ENCODE results near the gene FBXL17.
"Not testable (repeated sequence)": the region's sequence is repeated elsewhere in the genome, so short reads cannot be mapped to it uniquely, and the experiment has no call there.

Gene FBXL17

DNA sequence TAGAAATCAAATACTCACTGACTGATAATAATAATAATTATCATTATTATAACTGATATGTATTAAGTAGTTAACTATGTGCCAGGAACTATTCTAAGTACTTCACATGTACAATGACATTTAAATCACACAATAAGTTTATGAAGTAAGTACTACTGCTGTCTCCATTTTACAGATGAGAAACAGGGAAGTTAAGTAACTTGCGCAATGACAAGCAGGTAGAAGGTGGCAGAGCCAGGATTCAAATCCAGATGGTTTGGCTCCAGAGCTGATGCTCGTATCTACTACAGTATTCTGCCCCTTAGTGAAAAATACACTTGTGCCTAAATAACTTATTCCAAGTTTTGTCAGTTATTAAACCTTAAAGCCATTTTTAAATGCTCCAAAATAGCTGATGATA, 217.3 kb downstream of the FBXL17 start:
- DNase-seq (ENCODE audit: low read depth in 2 of 2): no peak

DNA sequence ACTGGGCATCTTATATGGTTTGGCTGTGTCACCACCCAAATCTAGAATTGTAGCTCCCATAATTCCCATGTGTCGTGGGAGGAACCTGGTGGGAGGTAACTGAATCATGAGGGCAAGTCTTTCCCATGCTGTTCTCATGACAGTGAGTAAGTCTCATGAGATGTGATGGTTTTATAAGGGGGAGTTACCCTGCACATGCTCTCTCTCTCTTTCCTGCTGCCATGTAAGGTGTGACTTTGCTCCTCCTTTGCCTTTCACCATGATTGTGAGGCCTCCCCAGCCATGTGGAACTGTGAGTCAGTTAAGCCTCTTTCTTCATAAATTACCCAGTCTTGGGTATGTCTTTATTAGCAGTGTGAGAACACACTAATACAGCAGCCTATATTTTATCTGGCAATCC, 229.0 kb downstream of the FBXL17 start:
- DNase-seq (ENCODE audit: low read depth in 2 of 2): not testable (repeated sequence)

DNA sequence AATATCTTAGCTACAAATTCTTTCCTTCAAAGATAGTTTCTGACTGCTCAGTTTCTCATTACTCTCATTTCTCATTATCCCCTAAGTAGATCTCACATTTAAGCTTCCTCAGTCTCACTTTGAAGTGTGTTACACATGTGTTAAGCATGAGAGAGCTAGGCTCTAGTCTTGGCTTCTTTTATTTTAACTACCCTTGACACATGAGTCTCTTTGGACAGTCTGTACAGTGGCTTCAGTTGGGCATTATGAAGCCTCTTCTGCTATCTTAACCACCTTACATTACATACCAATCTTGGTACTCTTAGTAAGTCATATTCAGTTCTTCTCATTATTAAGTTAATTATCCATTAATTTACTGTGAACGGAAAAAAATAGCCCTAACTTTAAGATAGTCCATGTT, 232.5 kb downstream of the FBXL17 start:
- no peak for DNase-seq (ENCODE audit: low read depth in 2 of 2)

DNA sequence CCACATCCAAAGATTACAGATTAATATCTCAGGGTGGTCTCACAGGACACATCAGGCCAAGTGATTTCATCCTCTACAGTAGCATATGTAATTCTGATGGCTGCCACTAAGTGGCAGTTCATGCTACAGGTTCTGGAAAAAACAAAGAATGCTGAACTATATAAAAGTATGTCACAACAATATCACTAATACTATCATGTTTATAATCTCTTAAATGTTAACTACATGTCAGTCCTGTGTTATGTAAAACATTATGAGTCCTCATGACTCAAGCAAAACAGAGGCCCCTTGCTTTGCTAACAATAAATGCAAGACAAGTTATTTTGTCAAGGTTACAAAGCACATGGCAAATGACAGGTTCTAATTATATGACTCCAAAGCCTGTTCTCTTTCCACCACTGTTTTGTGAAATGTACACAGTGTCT, 233.2 kb downstream of the FBXL17 start:
- DNase-seq (ENCODE audit: low read depth in 2 of 2): no peak

DNA sequence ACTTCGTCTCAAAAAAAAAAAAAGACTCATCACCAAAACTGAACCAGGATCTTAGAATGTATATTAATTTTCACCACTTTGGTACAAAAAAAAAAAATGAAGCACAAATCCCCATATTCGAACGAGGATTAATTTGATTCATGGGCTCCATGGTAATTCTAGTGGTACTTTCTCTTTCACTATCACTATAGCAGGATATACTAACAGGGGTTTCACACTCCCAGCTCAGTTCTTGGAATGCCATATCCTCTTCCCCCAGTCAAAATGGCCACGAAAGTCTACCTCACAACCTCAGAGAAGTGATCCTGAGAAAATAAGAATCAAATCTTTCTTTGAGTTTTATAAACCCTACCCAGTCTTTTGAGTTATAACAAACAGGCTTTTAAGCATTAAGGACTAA, 235.7 kb downstream of the FBXL17 start:
- DNase-seq (ENCODE audit: low read depth in 2 of 2): no peak

DNA sequence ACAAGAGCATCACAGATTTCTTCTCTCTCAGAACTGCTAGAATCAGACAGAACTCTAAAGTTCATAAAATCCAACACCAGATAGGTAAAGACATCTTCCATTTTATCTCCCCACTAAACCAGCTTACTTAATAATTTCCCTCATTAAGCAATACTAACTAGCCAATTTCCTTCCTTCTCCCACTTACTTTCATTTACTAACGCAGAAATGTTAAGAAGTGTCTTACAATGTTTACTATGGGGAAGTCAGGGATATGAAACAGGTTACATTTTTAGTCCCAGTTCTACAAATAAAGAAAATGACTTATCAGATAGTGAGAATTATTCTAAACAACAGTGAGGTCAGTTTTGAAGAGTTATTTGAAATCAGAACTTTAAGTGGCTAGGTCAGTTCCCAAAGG, 236.5 kb downstream of the FBXL17 start:
- no peak for DNase-seq (ENCODE audit: low read depth in 2 of 2)

DNA sequence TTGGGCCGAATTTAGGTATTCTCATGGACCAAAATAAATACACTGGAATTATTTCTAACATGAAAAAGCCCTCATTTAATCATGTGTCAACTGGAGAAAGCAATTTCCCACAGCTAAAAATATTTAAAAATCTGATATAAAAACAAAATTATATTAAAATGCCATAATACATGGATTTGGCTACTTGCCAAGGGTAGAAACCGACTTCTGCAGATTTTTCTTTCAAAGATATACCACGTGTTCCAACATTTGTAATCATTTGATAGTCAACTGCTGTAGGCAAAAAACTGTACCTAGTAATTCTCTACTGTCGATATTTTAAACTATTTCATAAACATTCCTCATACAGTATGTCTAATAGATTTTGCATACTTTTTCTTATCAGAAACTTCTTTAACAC, 237.6 kb downstream of the FBXL17 start:
- DNase-seq (ENCODE audit: low read depth in 2 of 2): no peak

DNA sequence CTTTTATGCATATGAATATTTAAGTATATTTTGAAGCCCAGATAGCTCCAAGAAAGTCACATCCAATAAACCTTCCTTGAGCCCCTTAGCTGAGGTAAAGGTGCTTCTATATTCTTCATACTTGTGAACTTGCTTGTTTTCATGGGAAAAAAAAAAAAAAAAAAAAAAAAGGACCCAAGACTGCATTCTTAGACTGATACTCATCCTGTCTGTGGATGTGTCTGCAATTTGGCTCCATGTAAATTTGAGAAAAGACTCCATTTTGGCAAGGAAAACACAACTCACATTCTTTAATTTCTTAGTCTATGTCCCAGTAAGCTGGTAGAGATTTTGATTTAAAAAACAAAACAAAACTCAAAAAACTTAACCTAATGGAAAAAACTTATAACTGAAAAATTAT, 238.3 kb downstream of the FBXL17 start:
- DNase-seq (ENCODE audit: low read depth in 2 of 2): no peak

DNA sequence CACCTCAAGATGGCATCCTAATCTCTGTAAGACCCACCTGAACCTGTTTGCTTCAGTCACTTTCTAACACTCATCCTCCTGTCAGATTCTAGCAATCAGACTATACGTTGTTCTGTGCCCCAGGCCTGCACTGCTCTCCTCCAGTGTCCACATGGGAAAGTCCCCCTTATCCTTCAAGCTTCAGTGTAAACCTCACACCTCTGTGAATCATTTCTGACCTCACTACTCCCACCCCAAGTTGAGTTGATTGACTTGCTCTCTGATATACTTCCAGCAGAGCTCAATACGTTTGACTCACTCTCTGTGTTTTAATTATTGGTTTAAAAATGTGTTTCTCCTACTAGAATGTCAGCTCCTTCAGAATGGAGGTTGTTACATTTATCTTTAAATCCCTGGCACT, 240.2 kb downstream of the FBXL17 start:
- no peak for DNase-seq (ENCODE audit: low read depth in 2 of 2)

DNA sequence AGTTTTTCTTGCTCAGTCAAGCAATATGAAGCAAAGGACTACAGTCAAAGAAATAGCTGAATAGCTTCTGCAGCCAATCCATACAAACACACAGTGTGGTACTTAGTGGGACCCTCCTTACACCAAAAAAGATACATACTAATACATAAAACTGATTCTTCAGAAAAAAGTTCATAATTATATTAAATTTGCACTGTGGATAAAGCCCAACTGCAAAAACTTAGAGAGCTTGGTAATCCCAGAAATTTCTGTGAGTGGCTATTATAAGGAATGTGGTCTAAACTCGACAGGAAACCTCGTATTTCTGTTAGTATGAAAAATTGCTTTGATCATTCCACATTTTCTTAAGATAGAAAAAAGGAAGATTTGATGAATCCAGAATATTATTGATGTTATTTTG, 245.4 kb downstream of the FBXL17 start:
- no peak for DNase-seq (ENCODE audit: low read depth in 2 of 2)

DNA sequence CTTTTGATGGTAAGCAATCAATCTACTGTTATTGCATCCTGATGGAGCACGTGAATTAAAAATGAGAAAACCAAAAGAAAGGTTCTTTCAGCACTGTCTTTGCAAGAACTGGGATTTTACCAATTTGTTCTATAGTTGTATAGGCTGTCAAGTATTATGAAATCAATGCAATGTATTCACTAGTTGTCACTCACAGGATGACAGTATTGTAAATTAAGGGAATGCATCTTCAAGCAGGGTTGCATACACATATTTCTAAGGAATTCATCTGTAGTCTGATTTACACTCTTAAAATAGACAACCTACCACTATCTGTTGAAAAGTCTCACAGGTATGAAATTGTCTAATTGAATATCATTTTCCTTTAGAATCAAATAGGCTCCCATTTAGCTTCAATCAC, 252.8 kb downstream of the FBXL17 start:
- no peak for DNase-seq (ENCODE audit: low read depth in 2 of 2)

DNA sequence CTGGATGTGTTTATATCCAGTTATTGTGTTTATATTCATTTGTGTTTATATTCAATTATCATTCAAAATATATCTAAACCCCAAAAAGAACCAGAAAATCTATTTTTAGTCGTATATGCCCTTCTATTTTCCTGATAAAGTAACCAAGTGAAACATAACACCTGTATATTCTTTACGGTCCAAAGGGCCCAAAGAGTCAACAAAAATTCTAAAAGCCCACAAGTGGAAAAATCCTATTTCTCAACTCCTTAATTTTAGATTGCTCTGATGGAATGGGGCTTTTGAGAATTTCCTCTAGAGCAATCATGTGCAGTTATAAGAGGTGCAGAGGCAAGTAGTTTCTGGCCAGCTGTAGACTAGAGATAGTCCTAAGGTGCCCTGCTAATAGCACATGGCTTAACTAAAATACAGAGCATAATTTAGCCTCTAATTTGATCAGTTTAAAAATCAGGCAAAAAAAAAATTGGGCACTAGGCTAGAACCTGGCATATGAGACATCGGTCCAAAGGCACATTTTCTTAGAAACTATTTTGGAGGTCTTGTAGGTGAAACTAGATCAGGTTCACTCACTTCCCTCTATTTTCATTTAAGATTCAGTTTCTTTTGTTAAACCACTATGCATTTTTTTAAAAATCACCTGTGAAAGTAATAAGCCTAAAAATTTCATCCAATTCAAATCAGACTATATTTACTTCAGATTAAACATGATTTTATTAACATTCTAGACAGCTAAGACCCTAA, 256.0 kb downstream of the FBXL17 start:
- DNase-seq (ENCODE audit: low read depth in 2 of 2): no peak

DNA sequence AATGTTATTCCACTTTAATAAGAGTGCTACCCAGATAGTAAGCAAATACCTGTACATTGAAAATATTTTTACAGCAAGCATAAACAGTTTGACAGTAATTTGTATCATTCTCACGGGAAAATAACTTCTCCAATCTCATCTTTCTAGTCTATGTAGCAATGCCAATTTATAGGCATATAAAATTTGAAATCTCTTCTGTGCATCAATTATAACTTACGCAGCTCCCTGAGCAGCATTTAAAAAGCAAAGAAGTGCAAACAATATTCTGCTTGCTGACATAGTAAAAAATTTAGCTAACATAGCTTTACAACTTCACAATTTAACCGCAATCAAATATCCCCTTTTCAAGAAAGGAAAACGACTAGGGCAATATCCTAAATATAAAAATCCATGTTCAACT, 257.3 kb downstream of the FBXL17 start:
- DNase-seq (ENCODE audit: low read depth in 2 of 2): no peak

DNA sequence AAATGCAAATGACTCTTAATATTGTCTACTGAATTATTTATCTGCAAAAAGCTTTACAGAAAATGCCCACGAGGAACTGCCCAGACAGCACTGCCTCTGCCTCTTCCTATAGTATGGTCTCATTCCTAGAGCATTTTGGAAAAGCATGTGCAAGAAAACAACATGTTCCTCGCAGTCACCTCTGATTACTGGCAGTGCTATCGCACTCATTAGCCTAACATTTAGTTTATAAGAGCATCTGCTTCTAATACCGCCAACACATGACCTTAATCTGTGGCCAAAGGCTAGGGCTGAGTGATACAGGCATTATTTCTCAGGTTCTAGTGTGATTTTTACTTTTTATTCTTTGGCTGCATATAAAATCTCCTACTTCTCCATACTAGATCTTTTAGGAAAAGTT, 259.2 kb downstream of the FBXL17 start:
- DNase-seq (ENCODE audit: low read depth in 2 of 2): no peak

DNA sequence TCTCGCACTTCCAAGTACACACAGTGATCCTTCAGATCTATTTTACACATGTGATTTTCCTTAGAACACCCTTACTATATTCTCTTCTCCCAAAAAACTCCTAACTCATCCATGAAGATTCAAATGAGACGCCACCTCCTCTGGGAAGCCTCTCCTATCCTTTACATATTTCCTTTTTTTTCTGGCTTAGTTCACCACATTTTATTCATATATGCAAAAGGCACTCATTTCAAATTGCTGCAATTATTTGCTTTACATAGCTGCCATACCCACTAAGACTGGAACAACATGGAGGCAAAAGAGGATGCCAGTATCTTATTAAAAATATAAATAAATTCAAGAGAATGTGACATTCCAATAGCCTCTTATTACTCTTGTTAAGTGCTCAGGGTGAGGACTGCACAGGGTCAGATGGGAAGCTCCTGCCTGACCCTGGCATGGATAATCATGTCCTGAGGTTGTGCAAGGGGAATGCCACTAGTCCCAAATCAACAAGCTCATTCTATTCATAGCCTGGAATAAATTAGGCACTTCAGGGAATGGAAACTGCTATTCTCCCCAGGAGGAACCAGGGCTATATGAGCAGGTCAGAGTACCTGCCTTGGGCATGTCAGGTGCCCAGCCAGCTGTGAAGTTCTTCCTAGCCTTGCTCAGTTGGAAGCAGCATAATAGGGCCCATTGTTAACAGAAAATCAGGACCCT, 262.9 kb downstream of the FBXL17 start:
- no peak for DNase-seq (ENCODE audit: low read depth in 2 of 2)

DNA sequence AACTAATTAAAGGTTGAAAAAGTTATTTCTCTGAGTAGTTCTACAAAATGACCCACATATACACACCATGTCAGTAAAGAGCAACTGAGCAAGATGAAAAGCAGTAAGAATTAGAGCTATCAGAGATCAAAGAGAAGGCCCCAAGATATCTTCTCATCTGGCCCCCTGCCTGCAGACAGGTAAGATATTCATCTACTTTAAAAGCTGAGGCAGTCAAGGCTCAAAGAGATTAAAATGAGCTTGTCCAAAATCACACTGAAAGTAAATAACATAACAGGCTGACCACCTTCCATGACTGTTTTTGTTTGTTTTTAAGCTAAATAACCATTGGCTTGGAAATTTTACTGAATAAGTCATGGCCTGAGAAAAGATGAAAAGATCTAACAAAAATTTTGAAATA, 266.2 kb downstream of the FBXL17 start:
- DNase-seq (ENCODE audit: low read depth in 2 of 2): no peak

DNA sequence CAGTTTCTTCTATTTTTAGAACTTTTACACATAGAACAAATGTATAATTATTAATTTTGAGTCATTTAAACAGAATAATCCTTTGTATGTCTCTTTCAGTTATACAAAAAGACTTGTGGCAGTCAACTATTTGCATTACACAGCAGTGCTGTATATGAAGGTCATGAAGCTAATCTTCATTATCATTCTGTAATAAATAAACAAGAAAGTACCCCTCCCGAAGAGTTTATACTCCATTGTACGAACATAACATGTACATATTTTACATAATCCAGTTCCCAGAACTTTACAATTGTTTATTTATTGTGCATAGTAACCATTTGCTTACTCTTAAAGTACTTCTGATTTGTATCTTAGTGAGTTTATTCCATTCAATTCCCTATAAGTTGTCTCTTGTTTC, 267.9 kb downstream of the FBXL17 start:
- no peak for DNase-seq (ENCODE audit: low read depth in 2 of 2)

DNA sequence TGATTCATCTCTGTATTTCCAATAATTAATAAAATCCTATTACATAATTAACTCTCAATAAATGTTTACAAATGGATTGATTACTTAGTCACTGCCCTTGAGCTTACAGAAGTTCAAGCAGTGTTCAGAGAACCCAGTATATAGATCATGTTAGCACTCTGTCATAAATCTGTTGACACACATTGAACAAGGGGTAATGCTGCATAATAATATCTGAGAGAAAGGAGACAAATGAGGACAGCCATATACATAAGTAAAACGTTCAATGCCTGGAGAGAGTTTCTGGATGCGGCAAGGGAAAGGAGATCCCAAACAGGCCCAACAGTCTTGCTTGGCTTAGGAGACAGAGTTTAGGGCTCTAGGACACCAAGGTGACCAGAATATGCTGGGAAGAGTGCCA, 270.2 kb downstream of the FBXL17 start:
- no peak for DNase-seq (ENCODE audit: low read depth in 2 of 2)

DNA sequence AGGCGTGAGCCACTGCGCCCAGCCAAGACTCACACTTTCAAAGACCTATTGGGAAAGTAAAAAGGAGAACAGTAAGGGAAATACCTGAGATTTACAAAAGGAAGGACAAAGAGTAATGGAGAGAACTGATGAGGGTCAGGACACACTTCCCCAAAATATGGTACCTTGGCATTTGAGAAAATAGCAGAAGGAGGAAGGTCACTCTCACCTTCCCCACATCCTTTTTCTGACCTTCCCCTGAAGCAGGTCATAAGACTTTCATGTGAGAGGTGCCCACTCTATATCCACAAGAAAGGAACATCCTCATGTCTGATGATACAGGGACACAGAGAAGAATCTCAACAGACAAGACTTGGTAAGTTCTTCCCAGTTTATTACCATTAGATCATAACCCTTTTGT, 272.8 kb downstream of the FBXL17 start:
- DNase-seq (ENCODE audit: low read depth in 2 of 2): no peak

DNA sequence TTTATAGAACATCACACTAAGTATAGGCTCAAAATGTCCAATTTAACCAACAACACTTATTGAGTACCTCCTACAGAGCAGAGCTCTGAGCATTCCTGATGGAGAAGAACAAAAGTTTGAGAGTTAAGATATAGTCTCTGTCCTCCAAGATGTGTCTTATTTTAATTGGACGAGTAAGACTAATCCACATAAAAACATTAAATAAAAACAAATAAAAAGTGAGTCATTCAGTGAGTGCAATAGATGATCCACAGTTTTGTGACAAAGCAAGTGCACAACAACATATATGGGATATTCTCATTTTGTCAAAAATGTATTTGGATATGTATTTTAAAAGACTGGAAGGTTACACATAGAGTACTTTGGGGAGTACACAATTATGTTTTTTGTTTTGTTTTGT, 277.4 kb downstream of the FBXL17 start:
- no peak for DNase-seq (ENCODE audit: low read depth in 2 of 2)

DNA sequence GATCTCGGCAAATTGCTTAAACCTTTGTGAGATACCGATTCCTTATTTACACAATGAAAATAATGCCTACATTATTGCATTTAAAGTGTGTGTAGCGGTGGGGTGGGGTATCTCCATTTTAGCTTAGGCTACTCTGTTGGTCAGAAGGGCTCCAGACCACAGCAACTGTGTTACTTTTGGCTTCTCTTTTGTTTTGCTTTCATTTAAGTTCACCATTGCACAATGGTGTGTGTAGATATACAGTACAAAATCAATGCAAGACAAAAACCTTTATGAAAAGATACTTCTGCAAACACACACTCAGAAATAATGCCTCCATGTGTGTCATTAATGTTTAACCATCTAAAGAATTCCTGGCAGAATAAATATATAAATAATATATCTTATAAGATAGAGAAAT, 279.4 kb downstream of the FBXL17 start:
- no peak for DNase-seq (ENCODE audit: low read depth in 2 of 2)

DNA sequence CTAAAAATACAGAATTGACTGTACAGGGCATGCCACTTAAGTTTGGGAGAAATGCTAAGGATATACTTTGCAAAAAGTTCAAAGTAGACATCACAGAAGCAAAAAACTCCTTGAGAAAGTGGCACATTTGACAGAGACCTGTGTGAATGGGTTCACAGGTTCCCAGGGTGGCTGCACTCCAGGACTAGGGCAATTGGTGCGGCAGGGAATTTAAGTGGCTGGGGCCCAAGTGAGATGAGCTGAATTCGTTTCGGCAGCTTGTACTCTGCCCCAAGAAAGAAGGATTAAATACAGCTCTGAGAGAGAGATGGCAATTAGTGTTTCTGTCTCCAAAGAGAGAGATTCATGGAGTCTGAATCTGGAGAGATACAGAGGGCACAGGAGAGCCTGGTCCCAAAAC, 280.1 kb downstream of the FBXL17 start:
- no peak for DNase-seq (ENCODE audit: low read depth in 2 of 2)

DNA sequence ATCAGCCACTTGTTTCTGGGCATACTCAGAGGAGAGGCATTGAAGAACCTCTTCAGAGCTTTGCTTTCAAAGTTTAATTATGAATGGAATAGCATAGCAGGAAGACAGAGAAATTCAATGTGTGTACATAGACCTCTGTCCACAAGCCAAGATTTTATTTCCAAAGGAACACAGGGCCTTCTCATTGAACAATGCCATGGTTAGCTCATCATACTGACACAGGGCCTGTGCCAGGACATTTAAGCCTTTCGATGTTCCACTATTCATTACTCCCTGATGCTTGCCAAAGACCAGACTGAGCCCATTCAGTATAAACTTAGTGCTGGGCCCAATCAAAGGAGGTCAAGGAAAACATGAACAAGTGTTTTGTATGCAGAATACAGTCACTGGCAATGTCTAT, 280.8 kb downstream of the FBXL17 start:
- DNase-seq (ENCODE audit: low read depth in 2 of 2): no peak

DNA sequence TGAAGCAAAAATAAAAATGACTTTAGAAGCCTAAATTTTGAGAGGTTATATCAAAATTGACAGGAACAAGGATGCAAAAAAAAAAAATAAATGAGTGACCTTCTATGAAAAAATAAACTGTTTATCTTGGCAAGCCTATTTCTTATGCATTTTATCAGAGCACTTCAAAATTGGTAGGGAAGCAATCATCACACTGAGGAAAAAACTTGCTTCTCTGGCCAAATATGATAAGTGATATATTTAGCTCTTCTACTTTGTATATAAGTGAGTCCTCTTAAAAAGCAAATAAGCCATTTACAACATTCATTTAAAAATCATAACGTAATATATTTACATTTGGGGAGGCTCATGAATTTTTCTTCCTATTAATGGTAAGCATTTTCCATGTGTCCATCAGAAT, 287.1 kb downstream of the FBXL17 start:
- DNase-seq (ENCODE audit: low read depth in 2 of 2): no peak

All from stimulated activated CD8-positive, alpha-beta memory T cell treated with anti-CD3 and anti-CD28 coated beads, Interleukin-15, amount 100 ng/mL, for 48 hours (primary cell).